GM20000 (cell line): ENCODE measurements around the gene OR51B2.
"Not testable (repeated sequence)": the region's sequence is repeated elsewhere in the genome, so short reads cannot be mapped to it uniquely, and the experiment has no call there.

ENCODE experiments used
- DNase-seq: peaks from one replicate; pipeline ENCODE4 v3.0.0; 2012; ENCODE audit warnings: low spot score
- TF ChIP-seq, protein P1 (sequence below): IDR thresholded peaks from 2 replicates; pipeline ENCODE4 v1.5.1; 2012; ENCODE audit warnings: mild to moderate bottlenecking, control low read depth; ENCODE audit errors: extremely low read depth, missing control alignments

OR51B2 gene

GRCh38 chr11:5343474-5344335, 19.6 kb upstream of the OR51B2 start, which contains the start of gene OR51B5:
Gene OR51B5 (minus strand): TSS chr11:5343524. CDS start chr11:5343524, 0 bp downstream.
- no peak for DNase-seq
- TF ChIP-seq, protein P1, sequence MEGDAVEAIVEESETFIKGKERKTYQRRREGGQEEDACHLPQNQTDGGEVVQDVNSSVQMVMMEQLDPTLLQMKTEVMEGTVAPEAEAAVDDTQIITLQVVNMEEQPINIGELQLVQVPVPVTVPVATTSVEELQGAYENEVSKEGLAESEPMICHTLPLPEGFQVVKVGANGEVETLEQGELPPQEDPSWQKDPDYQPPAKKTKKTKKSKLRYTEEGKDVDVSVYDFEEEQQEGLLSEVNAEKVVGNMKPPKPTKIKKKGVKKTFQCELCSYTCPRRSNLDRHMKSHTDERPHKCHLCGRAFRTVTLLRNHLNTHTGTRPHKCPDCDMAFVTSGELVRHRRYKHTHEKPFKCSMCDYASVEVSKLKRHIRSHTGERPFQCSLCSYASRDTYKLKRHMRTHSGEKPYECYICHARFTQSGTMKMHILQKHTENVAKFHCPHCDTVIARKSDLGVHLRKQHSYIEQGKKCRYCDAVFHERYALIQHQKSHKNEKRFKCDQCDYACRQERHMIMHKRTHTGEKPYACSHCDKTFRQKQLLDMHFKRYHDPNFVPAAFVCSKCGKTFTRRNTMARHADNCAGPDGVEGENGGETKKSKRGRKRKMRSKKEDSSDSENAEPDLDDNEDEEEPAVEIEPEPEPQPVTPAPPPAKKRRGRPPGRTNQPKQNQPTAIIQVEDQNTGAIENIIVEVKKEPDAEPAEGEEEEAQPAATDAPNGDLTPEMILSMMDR, result no peak

GRCh38 chr11:5339771-5340322, 15.8 kb upstream of the OR51B2 start:
- DNase-seq, result no peak
- TF ChIP-seq, protein P1, result no peak

DNA sequence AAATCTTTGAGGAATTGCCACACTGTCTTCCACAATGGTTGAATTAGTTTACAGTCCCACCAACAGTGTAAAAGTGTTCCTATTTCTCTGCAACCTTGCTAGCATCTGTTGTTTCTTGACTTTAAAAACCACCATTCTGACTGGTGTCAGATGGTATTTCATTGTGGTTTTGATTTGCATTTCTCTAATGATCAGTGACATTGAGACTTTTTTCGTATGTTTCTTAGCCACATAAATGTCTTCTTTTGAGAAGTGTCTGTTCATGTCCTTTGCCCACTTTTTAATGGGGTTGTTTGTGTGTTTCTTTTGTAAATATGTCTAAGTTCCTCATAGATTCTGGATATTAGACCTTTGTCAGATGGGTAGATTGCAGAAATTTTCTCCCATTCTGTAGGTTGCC, 13.2 kb upstream of the OR51B2 start:
- DNase-seq, result not testable (repeated sequence)

GRCh38 chr11:5336331-5336730, 12.2 kb upstream of the OR51B2 start:
- DNase-seq, result no peak
- TF ChIP-seq, protein P1, result no peak

DNA sequence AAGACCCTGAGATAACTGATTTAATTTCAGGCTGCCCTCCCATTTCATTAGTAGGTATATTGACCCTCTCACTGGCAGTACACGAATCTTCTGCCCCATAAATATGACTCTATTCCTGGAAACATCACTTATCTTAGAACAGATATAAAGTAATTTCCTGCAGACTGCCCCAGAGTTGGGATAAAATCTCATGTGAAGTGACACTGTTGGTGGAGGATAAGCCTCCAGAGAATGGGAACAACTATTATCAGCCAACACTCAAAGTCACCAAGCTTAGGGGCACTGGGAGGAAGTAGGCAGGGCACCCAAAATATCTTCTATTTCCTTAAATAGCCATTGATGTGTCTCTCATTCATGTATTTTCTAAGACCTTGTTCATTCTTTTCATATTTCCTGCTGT, 11.1 kb upstream of the OR51B2 start:
- no peak for DNase-seq
- TF ChIP-seq, protein P1, result no peak

GRCh38 chr11:5317292-5317691, 6.8 kb downstream of the OR51B2 start:
- DNase-seq, result no peak
- TF ChIP-seq, protein P1, result no peak

- not testable (repeated sequence) for DNase-seq
Observed at GRCh38 chr11:5313326-5314023, 10.6 kb downstream of the OR51B2 start.

GRCh38 chr11:5310423-5310822, 13.7 kb downstream of the OR51B2 start:
- no peak for DNase-seq
- TF ChIP-seq, protein P1, result no peak
